Endothelial cell (in vitro differentiated cells): Measurements from ENCODE around the gene DIRAS1. TPM values are rescaled to one million over a fixed set of nuclear protein-coding genes. Genes with fewer than 3 reads are reported as not detected.

Source experiments
- DNase-seq: peaks from one replicate; pipeline ENCODE4 v3.0.0; 2021; ENCODE audit warnings: low spot score
- H3K27ac Mint-ChIP-seq: one replicate; pipeline ENCODE4 v1.8.0; 2021; ENCODE audit warnings: mixed read lengths, inconsistent platforms; ENCODE audit not compliant: unreplicated experiment
- H3K27me3 Mint-ChIP-seq: one replicate; pipeline ENCODE4 v1.8.0; 2021; ENCODE audit warnings: mild to moderate bottlenecking, moderate library complexity, mixed read lengths, inconsistent platforms; ENCODE audit not compliant: unreplicated experiment
- H3K36me3 Mint-ChIP-seq: one replicate; pipeline ENCODE4 v1.8.0; 2021; ENCODE audit warnings: mild to moderate bottlenecking, low read depth, mixed read lengths, inconsistent platforms; ENCODE audit not compliant: unreplicated experiment
- H3K4me1 Mint-ChIP-seq: one replicate; pipeline ENCODE4 v1.8.0; 2021; ENCODE audit warnings: mild to moderate bottlenecking, mixed read lengths, inconsistent platforms; ENCODE audit not compliant: unreplicated experiment
- H3K4me3 Mint-ChIP-seq: one replicate; pipeline ENCODE4 v1.8.0; 2021; ENCODE audit warnings: mild to moderate bottlenecking, mixed read lengths, inconsistent platforms; ENCODE audit not compliant: unreplicated experiment
- H3K9me3 Mint-ChIP-seq: one replicate; pipeline ENCODE4 v1.8.0; 2021; ENCODE audit warnings: mixed read lengths, inconsistent platforms; ENCODE audit not compliant: unreplicated experiment
- total RNA-seq: library from RNA; stranded (reverse); fragmentation: NEBNext Ultra II Directional; extraction: Animal tissue kit (Norgen Biotek cat#: 25700); gene quantifications from one replicate; pipeline ENCODE4 v1.2.1, GENCODE V29; 2021; ENCODE audit not compliant: unreplicated experiment
- TF ChIP-seq, protein P1 (sequence below): fragments of 200-600 bp; sonication (generic); IDR thresholded peaks from one replicate; pipeline ENCODE4 v1.5.0; 2021; ENCODE audit warnings: antibody characterized with exemption; ENCODE audit not compliant: unreplicated experiment

Gene DIRAS1
- total RNA-seq, 1 donor from 2014 or later = 0.82 TPM

DNA sequence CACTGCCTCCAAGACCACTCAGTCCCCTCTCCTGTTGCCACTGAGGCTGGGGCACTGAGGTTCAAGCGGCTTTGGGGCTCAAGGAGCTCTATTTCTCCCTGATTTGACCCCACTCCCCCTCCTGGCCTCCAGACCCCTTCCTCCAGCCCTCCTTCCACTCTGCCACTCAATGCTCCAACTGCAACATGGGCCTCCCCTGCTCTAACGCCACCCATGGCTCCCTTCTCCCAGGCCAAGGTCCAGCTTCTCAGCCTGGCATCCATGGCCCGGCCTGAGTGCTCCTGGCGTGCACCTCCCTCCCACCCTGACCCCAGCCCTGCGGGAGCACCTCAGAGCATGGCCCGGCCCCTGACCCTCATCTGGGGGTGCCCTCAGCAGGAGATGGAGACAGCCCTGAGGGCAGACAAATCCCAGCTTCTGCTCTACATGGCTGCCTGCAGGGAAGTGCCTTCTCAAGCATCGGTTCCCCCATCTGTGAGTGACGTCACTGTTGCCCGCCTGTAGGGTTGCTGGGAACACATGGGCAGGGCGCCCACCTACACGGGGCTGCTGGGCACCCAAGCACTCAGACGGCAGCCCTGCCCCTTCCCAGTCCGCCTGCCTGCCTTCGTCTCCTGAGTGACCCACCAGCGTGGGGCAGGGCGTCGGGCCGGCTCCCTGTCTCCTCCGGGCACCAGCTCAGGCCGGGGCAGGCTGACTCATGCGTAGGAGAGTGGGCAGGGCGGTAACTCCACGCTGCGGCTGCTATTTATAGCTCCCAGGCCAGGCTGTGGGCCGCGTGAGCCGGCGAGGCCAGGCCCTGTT, 1.6 kb upstream of the DIRAS1 start:
- DNase-seq = no peak
- H3K9me3 Mint-ChIP-seq = no peaks in the 10 kb centered on the region
- TF ChIP-seq, protein P1, sequence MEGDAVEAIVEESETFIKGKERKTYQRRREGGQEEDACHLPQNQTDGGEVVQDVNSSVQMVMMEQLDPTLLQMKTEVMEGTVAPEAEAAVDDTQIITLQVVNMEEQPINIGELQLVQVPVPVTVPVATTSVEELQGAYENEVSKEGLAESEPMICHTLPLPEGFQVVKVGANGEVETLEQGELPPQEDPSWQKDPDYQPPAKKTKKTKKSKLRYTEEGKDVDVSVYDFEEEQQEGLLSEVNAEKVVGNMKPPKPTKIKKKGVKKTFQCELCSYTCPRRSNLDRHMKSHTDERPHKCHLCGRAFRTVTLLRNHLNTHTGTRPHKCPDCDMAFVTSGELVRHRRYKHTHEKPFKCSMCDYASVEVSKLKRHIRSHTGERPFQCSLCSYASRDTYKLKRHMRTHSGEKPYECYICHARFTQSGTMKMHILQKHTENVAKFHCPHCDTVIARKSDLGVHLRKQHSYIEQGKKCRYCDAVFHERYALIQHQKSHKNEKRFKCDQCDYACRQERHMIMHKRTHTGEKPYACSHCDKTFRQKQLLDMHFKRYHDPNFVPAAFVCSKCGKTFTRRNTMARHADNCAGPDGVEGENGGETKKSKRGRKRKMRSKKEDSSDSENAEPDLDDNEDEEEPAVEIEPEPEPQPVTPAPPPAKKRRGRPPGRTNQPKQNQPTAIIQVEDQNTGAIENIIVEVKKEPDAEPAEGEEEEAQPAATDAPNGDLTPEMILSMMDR = no peak
- H3K27me3 Mint-ChIP-seq = peaks cover 10% of the 10 kb centered on the region
- peaks cover 4% of the 10 kb centered on the region for H3K36me3 Mint-ChIP-seq
- no peak overlapping the region for H3K27ac Mint-ChIP-seq
- peaks cover 7% of the 10 kb centered on the region for H3K4me1 Mint-ChIP-seq
- no peak overlapping the region for H3K4me3 Mint-ChIP-seq

- Mint-ChIP-seq H3K36me3 (peaks cover 4% of the 10 kb centered on the region), H3K27me3 (peaks cover 10% of the 10 kb centered on the region), H3K27ac (no peak overlapping the region), H3K9me3 (no peaks in the 10 kb centered on the region), H3K4me1 (peaks cover 7% of the 10 kb centered on the region), H3K4me3 (peak overlapping the region; percentile 62)
- no peak for DNase-seq
- TF ChIP-seq, protein P1 = no peak
Measured at GRCh38 chr19:2721570-2722540, 683 bp upstream of the DIRAS1 start.

- Mint-ChIP-seq H3K4me1 (peaks cover 7% of the 10 kb centered on the region), H3K27me3 (peaks cover 11% of the 10 kb centered on the region), H3K9me3 (no peaks in the 10 kb centered on the region), H3K36me3 (peaks cover 9% of the 10 kb centered on the region), H3K27ac (no peak overlapping the region), H3K4me3 (no peak overlapping the region)
- TF ChIP-seq, protein P1 = no peak
- DNase-seq = no peak
Measured at GRCh38 chr19:2719920-2720776, 1.0 kb downstream of the DIRAS1 start.

- Mint-ChIP-seq H3K27me3 (peaks cover 11% of the 10 kb centered on the region), H3K27ac (no peak overlapping the region)
- TF ChIP-seq, protein P1 = no peak
Measured at GRCh38 chr19:2719232-2719735, 1.9 kb downstream of the DIRAS1 start.

More at GRCh38 chr19:2719232-2719735, 1.9 kb downstream of the DIRAS1 start:
- Mint-ChIP-seq H3K4me1 (peaks cover 6% of the 10 kb centered on the region), H3K4me3 (no peak overlapping the region), H3K9me3 (no peaks in the 10 kb centered on the region), H3K36me3 (peaks cover 9% of the 10 kb centered on the region)
- DNase-seq = no peak
